CD4-positive, alpha-beta T cell treated with Interleukin-15 for 1 hour (primary cell): ENCODE measurements around the gene CMC2.

Experiments used
- DNase-seq: peaks from one replicate; pipeline ENCODE4 v3.0.0-alpha.2; 2020

CMC2 gene

GRCh38 chr16:80972611-80973010 lies 34.1 kb downstream of the CMC2 start:
- DNase-seq: no peak

GRCh38 chr16:80971819-80972218 lies 34.9 kb downstream of the CMC2 start:
- DNase-seq: no peak

DNA sequence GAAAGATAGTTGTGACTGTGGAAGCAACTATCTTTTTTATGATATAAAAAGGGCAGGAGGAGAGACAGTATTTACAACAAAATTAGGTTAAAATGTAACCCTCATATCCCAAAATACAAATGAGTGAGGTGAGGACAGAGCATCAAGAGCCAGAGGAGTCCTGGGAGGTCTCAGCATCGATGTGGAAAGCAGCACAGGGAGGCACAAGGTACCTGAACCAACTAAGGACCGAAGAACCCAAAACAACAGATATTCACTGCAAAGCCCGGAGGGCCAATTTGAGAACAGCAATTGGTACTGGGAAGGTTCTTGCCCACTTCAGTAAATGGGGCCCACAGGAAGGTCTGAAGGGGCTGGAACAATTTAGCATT lies 37.6 kb downstream of the CMC2 start:
- no peak for DNase-seq

- no peak for DNase-seq
These were observed 38.1 kb downstream of the CMC2 start for GRCh38 chr16:80968386-80969113.

- no peak for DNase-seq
These were observed 40.1 kb downstream of the CMC2 start for GRCh38 chr16:80966617-80967016.

GRCh38 chr16:80964351-80964750 lies 42.3 kb downstream of the CMC2 start:
- DNase-seq: no peak

DNA sequence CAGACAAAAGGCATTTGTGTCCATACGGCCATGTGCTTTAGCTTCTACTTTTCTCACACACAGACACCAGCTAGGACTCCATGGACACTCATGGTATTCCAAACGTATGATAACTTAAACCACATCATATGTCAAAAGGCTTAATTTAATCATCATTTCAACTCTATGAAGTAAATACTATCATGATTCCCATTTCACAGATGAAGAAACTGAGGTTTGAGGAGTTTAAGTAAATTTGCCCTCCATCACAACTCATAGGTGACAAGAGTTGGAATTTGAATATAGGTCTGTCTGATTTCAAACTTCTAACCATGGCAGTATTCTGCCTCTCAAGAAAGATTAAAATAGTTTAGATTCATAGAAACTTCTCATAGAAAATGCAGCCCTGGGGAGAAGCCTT lies 43.8 kb downstream of the CMC2 start:
- no peak for DNase-seq

- DNase-seq: no peak
These were observed 48.4 kb downstream of the CMC2 start for GRCh38 chr16:80958284-80958683.

GRCh38 chr16:80954985-80955384 lies 51.7 kb downstream of the CMC2 start:
- DNase-seq: no peak

GRCh38 chr16:80948886-80949493 lies 57.7 kb downstream of the CMC2 start:
- no peak for DNase-seq

- no peak for DNase-seq
These were observed 58.7 kb downstream of the CMC2 start for GRCh38 chr16:80947708-80948625.

GRCh38 chr16:80947239-80947638 lies 59.4 kb downstream of the CMC2 start:
- DNase-seq: no peak

DNA sequence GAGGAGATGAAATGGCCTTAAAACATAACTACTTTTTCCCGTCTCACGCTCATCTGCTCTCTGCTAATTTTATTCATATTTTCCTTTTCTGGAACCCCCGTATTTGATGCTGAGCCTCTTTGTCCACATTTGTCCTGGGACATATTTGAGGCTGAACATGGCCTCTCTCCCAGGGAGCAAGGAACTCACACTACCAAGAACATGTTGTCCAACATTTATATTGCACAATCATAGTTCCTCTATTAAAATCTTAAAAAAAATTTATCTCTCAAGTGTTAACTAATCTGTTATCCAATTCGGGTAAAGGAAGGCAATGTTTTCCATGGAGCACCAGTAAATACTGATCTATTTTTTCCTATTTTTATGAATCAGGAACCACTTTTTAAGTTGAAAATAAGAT lies 60.2 kb downstream of the CMC2 start:
- no peak for DNase-seq

- no peak for DNase-seq
These were observed 66.4 kb downstream of the CMC2 start for GRCh38 chr16:80940069-80940856.

- no peak for DNase-seq
These were observed 67.8 kb downstream of the CMC2 start for GRCh38 chr16:80938879-80939260.

DNA sequence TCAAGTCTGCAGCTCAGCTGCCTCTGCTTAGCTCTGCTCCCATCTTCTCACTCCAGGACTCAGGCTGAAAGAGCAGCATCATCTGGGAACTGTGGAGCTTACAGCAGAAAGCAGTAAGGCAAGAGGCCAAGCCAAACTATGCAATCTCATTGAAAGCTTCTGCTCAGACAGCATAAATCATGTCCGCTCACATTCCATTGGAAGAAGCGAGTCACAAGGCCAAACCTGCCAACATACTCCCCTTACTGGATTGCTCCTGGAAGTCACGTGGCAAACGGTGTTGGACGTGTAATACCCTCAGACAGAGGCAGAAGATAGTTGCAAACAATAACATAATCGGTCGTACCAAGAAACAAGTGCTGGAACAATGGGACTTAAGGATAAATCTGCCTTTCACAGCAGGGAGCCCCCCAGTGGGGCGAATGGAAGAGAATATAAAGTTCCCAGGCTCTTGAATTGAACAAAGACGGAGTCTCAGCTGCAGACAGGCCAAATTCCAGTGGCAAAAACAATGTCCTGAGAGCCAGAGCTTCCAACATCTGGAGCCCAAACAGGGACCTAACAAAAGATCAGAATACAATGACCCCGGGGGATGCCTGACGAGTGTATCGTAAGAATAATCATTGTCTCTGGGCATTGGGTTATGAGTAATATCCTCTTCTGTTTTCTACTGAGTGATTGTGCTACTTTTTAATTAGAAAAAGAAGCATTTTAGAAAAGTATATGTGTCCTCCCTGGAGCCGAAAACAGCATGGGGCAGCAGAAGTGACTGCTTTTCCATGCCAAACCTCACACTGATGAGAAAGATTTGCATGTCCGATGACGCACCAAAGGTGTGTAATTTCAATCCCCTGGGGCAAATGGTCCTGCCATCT lies 68.4 kb downstream of the CMC2 start:
- DNase-seq: no peak

GRCh38 chr16:80936410-80936809 lies 70.3 kb downstream of the CMC2 start:
- no peak for DNase-seq

- DNase-seq: no peak
These were observed 71.0 kb downstream of the CMC2 start for GRCh38 chr16:80935691-80936090.

- DNase-seq: no peak
These were observed 74.0 kb downstream of the CMC2 start for GRCh38 chr16:80932708-80933095.

DNA sequence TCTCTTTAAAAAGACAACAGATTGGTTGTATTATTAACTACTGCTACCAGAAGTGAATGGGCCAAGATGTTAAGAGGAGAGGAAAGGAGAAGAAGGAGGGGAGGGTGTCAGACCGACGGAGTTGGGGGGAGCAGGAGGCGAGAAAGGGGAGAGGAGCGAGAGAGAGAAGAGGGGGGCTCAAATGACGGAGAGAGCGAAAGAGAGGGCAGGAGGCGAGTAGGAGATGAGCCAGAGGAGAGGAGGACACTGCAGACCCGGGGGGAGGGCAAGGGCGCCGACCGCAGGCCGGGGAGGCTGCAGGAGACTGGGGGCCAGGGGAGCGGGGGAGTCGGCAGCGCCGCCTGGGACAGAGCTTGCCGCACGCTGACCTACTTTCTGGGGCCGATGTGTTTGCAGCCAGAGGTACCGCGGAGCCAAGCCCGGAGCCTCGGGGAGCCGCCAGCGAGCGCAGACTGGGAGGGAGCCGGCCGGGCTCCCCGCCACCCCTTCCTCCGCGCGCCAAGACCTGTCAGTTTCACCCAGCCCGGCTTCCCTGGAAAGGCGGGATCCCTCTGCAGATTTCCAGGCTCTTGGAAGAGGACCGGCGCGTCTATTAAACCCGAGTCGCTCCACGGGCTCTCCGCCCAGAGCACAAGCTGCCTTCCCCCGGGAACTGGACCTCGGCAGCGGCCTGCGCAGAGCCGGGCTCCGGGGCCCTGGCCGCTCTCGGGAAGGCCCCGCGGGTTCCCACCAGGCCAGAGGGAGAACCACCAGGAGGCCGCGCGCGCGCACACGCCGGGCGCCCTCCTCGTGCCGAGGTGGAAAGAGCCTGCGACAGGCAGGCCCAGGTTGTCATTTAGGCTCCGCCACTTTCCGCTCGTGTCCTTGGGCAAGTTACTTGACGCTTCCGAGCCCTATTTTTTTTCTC lies 74.6 kb downstream of the CMC2 start:
- DNase-seq: no peak
